Peyer's patch (tissue), 4 donors: ENCODE measurements around the gene UTF1. TPM values are rescaled to one million over a fixed set of nuclear protein-coding genes. Genes with fewer than 3 reads are reported as not detected.

Source experiments
- DNase-seq, 3 donors: peaks; one replicate each; pipeline ENCODE4 v3.0.0-alpha.2; 2017 to 2019
- H3K27ac ChIP-seq, 4 donors: fragments of 200-600 bp; sonication (generic); one replicate each; pipeline ENCODE4 v1.5.1; 2016 to 2019
- H3K27me3 ChIP-seq, 2 donors: fragments of 200-600 bp; sonication (generic); one replicate each; pipeline ENCODE4 v1.5.1; 2019
- H3K36me3 ChIP-seq, 3 donors: fragments of 200-600 bp; sonication (generic); one replicate each; pipeline ENCODE4 v1.5.1; 2016 to 2019
- H3K4me1 ChIP-seq, 4 donors: fragments of 200-600 bp; sonication (generic); one replicate each; pipeline ENCODE4 v1.5.1; 2016 to 2019
- H3K4me3 ChIP-seq, 4 donors: fragments of 200-600 bp; sonication (generic); 1 replicate in 3 of 4; 2 replicates in 1 of 4; pipeline ENCODE4 v1.5.1; 2016 to 2019; ENCODE audit warnings: mild to moderate bottlenecking in 1 of 4
- H3K9me3 ChIP-seq, 4 donors: fragments of 200-600 bp; sonication (generic); one replicate each; pipeline ENCODE4 v1.5.1; 2016 to 2019; ENCODE audit warnings: mild to moderate bottlenecking in 1 of 4
- POLR2A ChIP-seq, 2 donors: fragments of 450-650 bp; IDR thresholded peaks; one replicate each; pipeline ENCODE4 v1.5.1; 2017; ENCODE audit warnings: antibody characterized with exemption in 2 of 2, mild to moderate bottlenecking in 2 of 2, moderate library complexity in 2 of 2
- total RNA-seq, 4 donors: library from RNA; depleted of rRNA; stranded (reverse); fragments of >200 nt; gene quantifications; one replicate each; pipeline ENCODE4 v1.1.0, GENCODE V29; 2016
- TF ChIP-seq, protein P1 (sequence below), 6 experiments: fragments of 450-650 bp in 4 of 6; fragments of 200-600 bp in 2 of 6; sonication (generic) in 1 of 6; IDR thresholded peaks; one replicate each; pipeline ENCODE4 v1.5.1; 2017 to 2019; ENCODE audit warnings: antibody characterized with exemption in 6 of 6, mild to moderate bottlenecking in 3 of 6, moderate library complexity in 1 of 6

Gene UTF1
- total RNA-seq, 4 donors from 2014 or later = not detected

DNA sequence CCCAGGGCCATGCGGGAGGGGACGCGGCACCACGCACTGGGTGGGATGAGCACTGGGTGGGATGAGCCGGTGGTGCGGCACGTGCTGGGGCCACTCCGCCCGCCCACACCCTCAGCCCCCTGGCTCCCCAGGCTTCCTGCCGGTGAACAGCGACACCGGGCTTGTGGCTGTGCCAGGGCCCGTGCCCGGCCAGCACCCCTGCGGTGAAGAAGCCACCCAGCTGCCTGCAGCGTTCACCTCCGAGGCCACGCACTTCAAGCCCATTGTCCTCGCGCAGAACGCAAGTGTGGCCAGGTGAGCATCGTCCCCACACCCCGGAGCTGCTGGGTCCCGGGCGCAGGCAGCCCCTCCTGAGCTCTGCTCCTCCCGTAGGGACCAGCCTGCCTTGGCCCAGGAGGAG lies 31.8 kb upstream of the UTF1 start:
- Histone ChIP-seq H3K4me3 (no peak overlapping the region), H3K4me1 (no peaks in the 10 kb centered on the region), H3K36me3 (no peaks in the 10 kb centered on the region), H3K9me3 (no peaks in the 10 kb centered on the region), H3K27me3 (no peaks in the 10 kb centered on the region), H3K27ac (no peak overlapping the region)
- DNase-seq = no peak
- TF ChIP-seq POLR2A (IDR thresholded peaks at IDR 0.05) = no peak
- TF ChIP-seq, protein P1, sequence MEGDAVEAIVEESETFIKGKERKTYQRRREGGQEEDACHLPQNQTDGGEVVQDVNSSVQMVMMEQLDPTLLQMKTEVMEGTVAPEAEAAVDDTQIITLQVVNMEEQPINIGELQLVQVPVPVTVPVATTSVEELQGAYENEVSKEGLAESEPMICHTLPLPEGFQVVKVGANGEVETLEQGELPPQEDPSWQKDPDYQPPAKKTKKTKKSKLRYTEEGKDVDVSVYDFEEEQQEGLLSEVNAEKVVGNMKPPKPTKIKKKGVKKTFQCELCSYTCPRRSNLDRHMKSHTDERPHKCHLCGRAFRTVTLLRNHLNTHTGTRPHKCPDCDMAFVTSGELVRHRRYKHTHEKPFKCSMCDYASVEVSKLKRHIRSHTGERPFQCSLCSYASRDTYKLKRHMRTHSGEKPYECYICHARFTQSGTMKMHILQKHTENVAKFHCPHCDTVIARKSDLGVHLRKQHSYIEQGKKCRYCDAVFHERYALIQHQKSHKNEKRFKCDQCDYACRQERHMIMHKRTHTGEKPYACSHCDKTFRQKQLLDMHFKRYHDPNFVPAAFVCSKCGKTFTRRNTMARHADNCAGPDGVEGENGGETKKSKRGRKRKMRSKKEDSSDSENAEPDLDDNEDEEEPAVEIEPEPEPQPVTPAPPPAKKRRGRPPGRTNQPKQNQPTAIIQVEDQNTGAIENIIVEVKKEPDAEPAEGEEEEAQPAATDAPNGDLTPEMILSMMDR (IDR thresholded peaks at IDR 0.05) = no peak

DNA sequence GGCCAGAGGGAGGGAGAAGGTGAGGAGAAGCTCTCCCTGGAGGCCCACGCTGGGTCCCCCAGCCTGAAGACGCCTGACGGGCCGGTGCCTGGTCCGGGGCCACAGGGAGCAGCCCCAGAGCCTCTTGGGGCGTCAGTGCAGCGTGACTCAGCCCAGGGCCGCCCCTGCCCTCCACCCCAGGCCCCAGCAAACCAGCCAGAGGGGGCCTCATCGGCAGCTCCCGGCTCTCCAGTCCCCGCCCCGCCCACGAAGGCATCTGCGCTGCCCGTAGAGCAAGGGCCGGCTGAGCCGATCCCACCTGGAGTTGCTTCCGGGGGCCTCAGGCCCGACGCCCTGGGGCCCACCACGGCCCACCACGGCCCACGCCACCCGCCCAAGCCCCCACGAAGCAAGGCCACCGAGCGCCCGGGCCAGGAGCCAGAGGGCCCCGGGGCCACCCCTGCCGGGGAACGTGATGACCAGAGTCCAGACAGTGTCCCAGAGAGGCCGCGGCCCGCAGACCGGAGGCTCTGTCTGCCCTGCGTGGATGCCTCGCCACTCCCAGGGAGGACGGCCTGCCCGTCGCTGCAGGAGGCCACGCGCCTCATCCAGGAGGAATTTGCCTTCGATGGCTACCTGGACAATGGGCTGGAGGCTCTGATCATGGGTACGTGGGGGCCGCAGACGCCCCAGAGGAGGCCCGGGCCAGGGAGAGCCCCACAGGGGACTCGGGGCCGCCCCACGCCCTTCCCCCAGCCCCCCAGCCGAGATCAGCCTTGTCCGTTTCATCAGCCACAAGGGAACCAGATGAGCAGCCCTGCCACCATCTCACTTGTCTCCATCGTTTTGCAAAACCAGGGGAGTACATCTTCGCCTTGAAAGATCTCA lies 31.2 kb upstream of the UTF1 start:
- no peak for DNase-seq

DNA sequence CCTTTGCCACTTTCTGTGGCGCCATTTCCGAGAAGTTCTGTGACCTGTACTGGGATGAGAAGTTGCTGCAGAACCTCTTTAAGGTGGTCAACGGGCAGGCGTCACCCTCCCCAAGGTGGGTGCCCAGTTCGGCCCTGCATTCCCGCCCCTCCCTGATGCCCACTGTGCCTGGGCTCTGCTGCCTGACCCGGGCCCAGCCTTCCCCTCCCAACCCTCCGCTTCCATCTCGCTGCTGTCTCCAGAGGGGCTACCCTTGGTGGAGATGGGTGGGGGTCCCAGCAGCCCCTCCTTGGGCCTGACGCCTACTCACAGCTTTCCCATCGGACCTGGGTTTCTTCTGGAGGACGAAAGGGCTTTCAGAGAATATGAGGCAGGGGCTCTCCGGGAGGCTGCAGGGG lies 30.5 kb upstream of the UTF1 start:
- Histone ChIP-seq H3K4me3 (no peak overlapping the region), H3K27ac (no peak overlapping the region), H3K27me3 (no peaks in the 10 kb centered on the region), H3K4me1 (no peaks in the 10 kb centered on the region), H3K9me3 (no peaks in the 10 kb centered on the region), H3K36me3 (no peaks in the 10 kb centered on the region)
- no peak for DNase-seq
- TF ChIP-seq, protein P1 (IDR thresholded peaks at IDR 0.05) = no peak
- no peak for TF ChIP-seq POLR2A (IDR thresholded peaks at IDR 0.05)

More for the DNA sequence above, 31.2 kb upstream of the UTF1 start:
- TF ChIP-seq, protein P1 (IDR thresholded peaks at IDR 0.05) = no peak
- TF ChIP-seq POLR2A (IDR thresholded peaks at IDR 0.05) = no peak
- Histone ChIP-seq H3K36me3 (no peaks in the 10 kb centered on the region), H3K27me3 (no peaks in the 10 kb centered on the region), H3K27ac (no peak overlapping the region), H3K4me3 (no peak overlapping the region), H3K4me1 (no peaks in the 10 kb centered on the region), H3K9me3 (no peaks in the 10 kb centered on the region)

DNA sequence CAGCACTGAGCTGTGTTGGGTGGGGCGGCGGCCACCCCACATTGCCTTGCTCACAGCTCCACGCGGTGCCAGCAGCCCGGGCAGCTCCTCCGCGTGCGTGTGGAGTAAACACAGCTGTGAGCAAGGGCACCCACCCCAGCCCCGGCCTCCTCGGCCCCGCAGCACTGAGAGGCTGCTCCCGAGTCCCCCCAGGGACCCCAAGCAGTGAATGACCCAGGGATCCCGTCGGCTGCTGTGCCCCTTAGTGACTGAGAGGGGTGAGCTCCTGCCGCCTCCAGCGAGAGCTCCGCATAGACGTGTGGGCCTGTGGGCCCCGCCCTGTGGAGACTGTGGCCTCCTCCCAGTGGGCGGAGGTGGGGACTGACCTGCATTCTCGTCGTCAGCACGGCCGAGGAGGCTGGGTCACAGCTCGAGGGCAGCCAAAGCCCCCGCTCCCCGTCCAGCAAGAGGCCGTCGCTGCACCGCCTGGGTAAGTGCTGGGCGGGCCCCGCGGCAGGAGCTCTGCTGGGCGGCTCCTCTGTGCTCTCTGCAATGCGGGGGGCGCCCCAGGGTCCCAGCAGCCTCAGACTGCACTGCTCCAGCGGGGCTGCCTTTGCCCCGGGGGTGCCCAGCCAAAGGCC lies 29.9 kb upstream of the UTF1 start:
- TF ChIP-seq, protein P1 (IDR thresholded peaks at IDR 0.05) = no peak
- DNase-seq = no peak

DNA sequence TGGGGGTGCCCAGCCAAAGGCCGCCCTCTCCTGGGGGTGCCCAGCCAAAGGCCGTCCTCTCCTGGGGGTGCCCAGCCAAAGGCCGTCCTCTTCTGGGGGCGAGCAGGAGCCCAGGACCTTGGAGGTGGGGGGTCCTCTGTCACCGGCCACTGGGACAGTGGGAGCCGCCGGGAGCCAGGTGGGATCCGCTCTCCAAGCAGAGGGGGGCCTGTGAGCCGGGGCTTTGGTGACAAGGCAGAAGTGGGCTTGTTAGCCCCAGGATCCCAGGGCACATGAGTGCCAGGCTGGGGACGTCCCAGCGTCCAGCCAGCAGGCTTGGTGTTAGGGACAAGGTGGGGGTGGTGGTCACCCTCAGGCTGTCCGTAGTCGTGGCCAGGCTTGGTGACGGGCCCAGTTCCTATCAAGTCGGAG lies 29.4 kb upstream of the UTF1 start:
- TF ChIP-seq, protein P1 (IDR thresholded peaks at IDR 0.05) = no peak
- no peak for TF ChIP-seq POLR2A (IDR thresholded peaks at IDR 0.05)
- Histone ChIP-seq H3K36me3 (no peaks in the 10 kb centered on the region), H3K4me3 (no peak overlapping the region), H3K27ac (no peak overlapping the region), H3K9me3 (no peaks in the 10 kb centered on the region), H3K27me3 (no peaks in the 10 kb centered on the region), H3K4me1 (no peaks in the 10 kb centered on the region)
- no peak for DNase-seq

More for the DNA sequence above, 29.9 kb upstream of the UTF1 start:
- Histone ChIP-seq H3K9me3 (no peaks in the 10 kb centered on the region), H3K4me3 (no peak overlapping the region), H3K4me1 (no peaks in the 10 kb centered on the region), H3K36me3 (no peaks in the 10 kb centered on the region), H3K27ac (no peak overlapping the region), H3K27me3 (no peaks in the 10 kb centered on the region)
